ENCODE data around the gene LRRC37A.
"Not testable (repeated sequence)": the region's sequence is repeated elsewhere in the genome, so short reads cannot be mapped to it uniquely, and the experiment has no call there.

LRRC37A gene

GRCh38 chr17:46266656-46267544 is 28.0 kb upstream of the LRRC37A start:
- H3K27ac ChIP-seq (ENCODE audit: low read depth, low read length), result peak overlapping the region; percentile 56
- H3K27me3 ChIP-seq (ENCODE audit: control insufficient read depth, insufficient read depth, low read length), result peaks cover 55% of the 10 kb centered on the region
- no peaks in the 10 kb centered on the region for H3K9me3 ChIP-seq (ENCODE audit: control insufficient read depth, insufficient read depth, low read length)
- H3K4me3 ChIP-seq (ENCODE audit: low read depth, low read length), result peak overlapping the region; percentile 74
- H3K9ac ChIP-seq (ENCODE audit: low read depth, low read length), result peak overlapping the region; percentile 42
- no peaks in the 10 kb centered on the region for H3K36me3 ChIP-seq (ENCODE audit: control insufficient read depth, insufficient read depth, low read length)
- peaks cover 11% of the 10 kb centered on the region for H3K4me1 ChIP-seq (ENCODE audit: control insufficient read depth, insufficient read depth, low read length)

DNA sequence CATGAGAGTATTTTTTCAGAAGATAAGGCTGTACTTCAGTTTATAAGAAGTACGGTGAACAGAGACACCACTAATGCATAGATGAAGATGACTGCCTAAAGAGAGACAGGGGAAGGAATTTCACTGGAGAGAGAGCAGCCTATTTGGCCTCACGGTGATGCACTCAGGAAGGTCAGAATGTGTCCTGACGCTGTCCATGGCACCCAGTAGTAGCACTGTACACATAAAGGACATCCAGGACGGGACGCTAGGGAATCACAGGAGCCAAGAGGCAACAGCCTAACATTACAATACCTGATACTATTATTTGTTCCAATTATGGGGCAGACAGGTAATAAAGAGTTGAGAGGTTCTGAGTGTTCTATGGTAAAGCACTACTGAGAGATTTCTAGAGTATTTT is 24.9 kb upstream of the LRRC37A start:
- Histone ChIP-seq H3K9ac (ENCODE audit: low read depth, low read length) (no peak overlapping the region), H3K9me3 (ENCODE audit: control insufficient read depth, insufficient read depth, low read length) (no peaks in the 10 kb centered on the region), H3K27ac (ENCODE audit: low read depth, low read length) (no peak overlapping the region), H3K4me1 (ENCODE audit: control insufficient read depth, insufficient read depth, low read length) (peaks cover 11% of the 10 kb centered on the region), H3K27me3 (ENCODE audit: control insufficient read depth, insufficient read depth, low read length) (peaks cover 39% of the 10 kb centered on the region), H3K36me3 (ENCODE audit: control insufficient read depth, insufficient read depth, low read length) (no peaks in the 10 kb centered on the region), H3K4me3 (ENCODE audit: low read depth, low read length) (no peak overlapping the region)

- Histone ChIP-seq H3K27me3 (ENCODE audit: control insufficient read depth, insufficient read depth, low read length) (peaks cover 4% of the 10 kb centered on the region), H3K4me3 (ENCODE audit: low read depth, low read length) (no peak overlapping the region), H3K4me1 (ENCODE audit: control insufficient read depth, insufficient read depth, low read length) (no peaks in the 10 kb centered on the region), H3K9me3 (ENCODE audit: control insufficient read depth, insufficient read depth, low read length) (no peaks in the 10 kb centered on the region), H3K27ac (ENCODE audit: low read depth, low read length) (no peak overlapping the region), H3K9ac (ENCODE audit: low read depth, low read length) (no peak overlapping the region), H3K36me3 (ENCODE audit: control insufficient read depth, insufficient read depth, low read length) (no peaks in the 10 kb centered on the region)
Measured at GRCh38 chr17:46273541-46274236, 21.2 kb upstream of the LRRC37A start.

DNA sequence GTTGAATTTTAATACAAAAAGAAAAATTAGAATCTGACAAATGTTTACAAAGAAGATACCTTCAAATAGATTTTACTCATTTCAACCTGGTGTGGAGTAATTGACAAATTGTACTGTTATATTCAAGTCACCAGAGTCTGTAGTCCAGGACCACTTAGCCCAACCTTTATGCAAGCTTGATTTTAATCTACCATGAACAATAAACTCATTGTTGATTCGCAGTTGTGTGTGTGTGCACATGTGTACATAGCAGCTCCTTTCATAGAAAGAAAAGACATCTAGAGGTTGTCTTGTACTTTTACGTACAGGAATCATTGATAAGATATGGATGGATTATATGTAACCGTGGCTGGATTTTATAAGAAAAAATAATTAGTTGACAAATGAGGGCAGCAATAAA is 20.7 kb upstream of the LRRC37A start:
- no peaks in the 10 kb centered on the region for H3K9me3 ChIP-seq (ENCODE audit: control insufficient read depth, insufficient read depth, low read length)
- H3K9ac ChIP-seq (ENCODE audit: low read depth, low read length), result no peak overlapping the region
- no peak overlapping the region for H3K27ac ChIP-seq (ENCODE audit: low read depth, low read length)
- H3K36me3 ChIP-seq (ENCODE audit: control insufficient read depth, insufficient read depth, low read length), result no peaks in the 10 kb centered on the region
- H3K4me3 ChIP-seq (ENCODE audit: low read depth, low read length), result no peak overlapping the region
- no peaks in the 10 kb centered on the region for H3K4me1 ChIP-seq (ENCODE audit: control insufficient read depth, insufficient read depth, low read length)
- no peaks in the 10 kb centered on the region for H3K27me3 ChIP-seq (ENCODE audit: control insufficient read depth, insufficient read depth, low read length)

DNA sequence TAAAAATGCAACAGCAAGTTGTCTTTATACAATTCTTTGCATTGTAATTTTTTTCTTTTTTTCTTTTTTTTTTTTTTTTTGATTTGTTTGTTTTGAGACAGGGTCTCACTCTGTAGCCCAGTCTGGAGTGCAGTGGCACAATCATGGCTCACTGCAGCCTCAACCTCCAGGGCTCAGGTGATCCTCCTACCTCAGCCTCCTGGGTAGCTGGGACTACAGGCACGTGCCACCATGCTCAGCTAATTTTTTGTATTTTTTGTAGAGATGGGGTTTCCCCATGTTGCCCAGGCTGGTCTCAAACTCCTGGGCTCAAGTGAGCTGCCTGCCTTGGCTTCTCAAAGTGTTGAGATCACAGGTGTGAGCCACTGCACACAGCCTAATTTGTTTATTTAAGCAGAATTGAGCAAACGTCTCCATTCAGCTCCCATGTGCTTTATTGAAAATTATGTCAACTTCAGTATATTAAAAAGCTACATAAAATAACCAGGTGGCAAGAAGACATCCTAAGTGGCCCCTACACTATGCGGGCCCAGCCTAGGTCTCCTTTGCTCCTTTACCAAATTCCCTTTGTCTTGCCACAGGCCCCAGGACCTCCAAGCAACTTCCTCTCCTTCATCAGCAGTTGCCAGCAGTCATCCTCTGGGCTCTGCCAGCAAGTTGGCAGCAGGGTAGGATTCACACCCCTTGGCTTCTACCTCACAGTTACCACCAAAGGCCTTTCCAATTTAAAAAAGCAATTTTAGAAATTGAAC is 18.0 kb upstream of the LRRC37A start:
- H3K36me3 ChIP-seq (ENCODE audit: control insufficient read depth, insufficient read depth, low read length); H3K4me1 ChIP-seq (ENCODE audit: control insufficient read depth, insufficient read depth, low read length); H3K9me3 ChIP-seq (ENCODE audit: control insufficient read depth, insufficient read depth, low read length); H3K27ac ChIP-seq (ENCODE audit: low read depth, low read length); H3K27me3 ChIP-seq (ENCODE audit: control insufficient read depth, insufficient read depth, low read length); H3K9ac ChIP-seq (ENCODE audit: low read depth, low read length); H3K4me3 ChIP-seq (ENCODE audit: low read depth, low read length): not testable (repeated sequence)

- H3K9me3 ChIP-seq (ENCODE audit: control insufficient read depth, insufficient read depth, low read length); H3K27me3 ChIP-seq (ENCODE audit: control insufficient read depth, insufficient read depth, low read length); H3K27ac ChIP-seq (ENCODE audit: low read depth, low read length); H3K4me1 ChIP-seq (ENCODE audit: control insufficient read depth, insufficient read depth, low read length); H3K36me3 ChIP-seq (ENCODE audit: control insufficient read depth, insufficient read depth, low read length); H3K4me3 ChIP-seq (ENCODE audit: low read depth, low read length); H3K9ac ChIP-seq (ENCODE audit: low read depth, low read length): not testable (repeated sequence)
Measured at GRCh38 chr17:46281336-46281735, 13.6 kb upstream of the LRRC37A start.

DNA sequence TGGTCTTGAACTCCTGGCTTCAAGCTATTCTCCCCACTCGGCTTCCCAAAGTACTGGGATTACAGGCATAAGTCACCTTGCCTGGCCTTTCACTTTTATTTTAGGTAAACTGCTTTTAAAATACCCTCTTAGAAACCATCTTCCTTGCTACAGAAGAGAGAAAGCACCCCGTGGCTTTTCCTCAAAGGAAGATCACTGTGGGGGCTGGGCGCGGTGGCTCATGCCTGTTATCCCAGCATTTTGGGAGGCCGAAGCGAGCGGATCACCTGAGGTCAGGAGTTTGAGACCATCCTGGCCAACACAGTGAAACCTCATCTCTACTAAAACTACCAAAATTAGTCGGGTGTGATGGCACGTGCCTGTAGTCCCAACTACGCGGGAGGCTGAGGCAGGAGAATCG is 12.3 kb upstream of the LRRC37A start:
- H3K4me1 ChIP-seq (ENCODE audit: control insufficient read depth, insufficient read depth, low read length); H3K27ac ChIP-seq (ENCODE audit: low read depth, low read length); H3K27me3 ChIP-seq (ENCODE audit: control insufficient read depth, insufficient read depth, low read length); H3K9me3 ChIP-seq (ENCODE audit: control insufficient read depth, insufficient read depth, low read length); H3K4me3 ChIP-seq (ENCODE audit: low read depth, low read length); H3K9ac ChIP-seq (ENCODE audit: low read depth, low read length); H3K36me3 ChIP-seq (ENCODE audit: control insufficient read depth, insufficient read depth, low read length): not testable (repeated sequence)

DNA sequence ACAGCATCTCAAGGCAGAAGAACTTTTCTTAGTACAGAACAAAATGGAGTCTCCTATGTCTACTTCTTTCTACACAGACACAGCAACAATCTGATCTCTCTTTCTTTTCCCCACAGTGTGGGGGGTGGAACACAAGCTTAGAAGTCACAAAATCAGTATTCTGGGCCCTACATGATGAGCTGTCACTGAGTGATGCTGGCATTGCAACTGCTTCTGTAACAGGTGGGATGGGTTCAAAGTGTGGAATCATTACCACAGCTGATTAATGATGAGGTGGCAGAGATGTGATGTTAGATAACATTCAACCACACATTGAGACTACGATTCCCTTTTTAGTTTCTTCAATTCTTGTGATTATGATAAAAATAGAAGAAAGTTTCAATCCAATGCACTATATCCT is 10.5 kb upstream of the LRRC37A start:
- not testable (repeated sequence) for H3K27ac ChIP-seq (ENCODE audit: low read depth, low read length); H3K9me3 ChIP-seq (ENCODE audit: control insufficient read depth, insufficient read depth, low read length); H3K4me3 ChIP-seq (ENCODE audit: low read depth, low read length); H3K36me3 ChIP-seq (ENCODE audit: control insufficient read depth, insufficient read depth, low read length); H3K27me3 ChIP-seq (ENCODE audit: control insufficient read depth, insufficient read depth, low read length); H3K9ac ChIP-seq (ENCODE audit: low read depth, low read length); H3K4me1 ChIP-seq (ENCODE audit: control insufficient read depth, insufficient read depth, low read length)

DNA sequence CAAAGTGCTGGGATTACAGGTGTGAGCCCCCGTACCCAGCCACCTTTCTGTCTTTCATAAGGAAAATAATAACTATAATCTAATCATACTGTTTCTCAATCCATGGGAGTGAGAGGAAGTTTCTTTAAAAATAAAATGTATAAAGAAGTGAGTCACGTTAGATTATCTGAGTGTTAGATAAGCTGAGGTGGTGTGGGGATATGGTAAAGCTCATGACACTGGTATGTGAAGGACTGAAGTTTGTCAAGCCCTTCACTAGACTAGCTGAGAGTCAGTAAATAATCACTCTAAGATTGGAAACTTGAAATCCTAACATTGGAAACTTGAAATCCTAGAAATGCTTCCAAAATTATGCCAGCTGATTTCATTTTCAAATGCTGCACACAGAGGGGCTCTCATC is 9.4 kb upstream of the LRRC37A start:
- H3K9ac ChIP-seq (ENCODE audit: low read depth, low read length); H3K9me3 ChIP-seq (ENCODE audit: control insufficient read depth, insufficient read depth, low read length); H3K4me3 ChIP-seq (ENCODE audit: low read depth, low read length); H3K36me3 ChIP-seq (ENCODE audit: control insufficient read depth, insufficient read depth, low read length); H3K4me1 ChIP-seq (ENCODE audit: control insufficient read depth, insufficient read depth, low read length); H3K27me3 ChIP-seq (ENCODE audit: control insufficient read depth, insufficient read depth, low read length); H3K27ac ChIP-seq (ENCODE audit: low read depth, low read length): not testable (repeated sequence)

DNA sequence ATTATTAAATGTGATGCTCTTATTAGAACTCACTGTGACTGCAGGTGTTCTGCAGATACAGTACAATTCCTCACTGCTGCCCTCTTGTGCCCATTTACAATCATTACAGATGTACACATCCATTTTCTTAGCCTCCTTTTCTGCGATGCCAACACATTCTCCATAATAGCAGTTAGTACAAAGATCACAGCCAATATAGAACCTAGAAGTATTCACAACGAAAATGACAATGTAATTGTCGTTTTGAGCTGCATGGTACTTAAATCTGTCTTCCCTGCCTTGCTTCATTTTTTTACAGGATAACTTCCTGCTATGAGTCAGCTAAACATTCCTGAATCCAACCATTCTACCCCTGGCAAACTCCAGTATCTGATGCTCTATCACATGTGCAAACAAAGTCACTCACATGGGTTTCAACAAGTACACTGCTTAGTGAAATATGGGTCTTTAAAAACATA is 8.1 kb upstream of the LRRC37A start:
- H3K4me1 ChIP-seq (ENCODE audit: control insufficient read depth, insufficient read depth, low read length); H3K9me3 ChIP-seq (ENCODE audit: control insufficient read depth, insufficient read depth, low read length); H3K9ac ChIP-seq (ENCODE audit: low read depth, low read length); H3K27me3 ChIP-seq (ENCODE audit: control insufficient read depth, insufficient read depth, low read length); H3K27ac ChIP-seq (ENCODE audit: low read depth, low read length); H3K4me3 ChIP-seq (ENCODE audit: low read depth, low read length); H3K36me3 ChIP-seq (ENCODE audit: control insufficient read depth, insufficient read depth, low read length): not testable (repeated sequence)

DNA sequence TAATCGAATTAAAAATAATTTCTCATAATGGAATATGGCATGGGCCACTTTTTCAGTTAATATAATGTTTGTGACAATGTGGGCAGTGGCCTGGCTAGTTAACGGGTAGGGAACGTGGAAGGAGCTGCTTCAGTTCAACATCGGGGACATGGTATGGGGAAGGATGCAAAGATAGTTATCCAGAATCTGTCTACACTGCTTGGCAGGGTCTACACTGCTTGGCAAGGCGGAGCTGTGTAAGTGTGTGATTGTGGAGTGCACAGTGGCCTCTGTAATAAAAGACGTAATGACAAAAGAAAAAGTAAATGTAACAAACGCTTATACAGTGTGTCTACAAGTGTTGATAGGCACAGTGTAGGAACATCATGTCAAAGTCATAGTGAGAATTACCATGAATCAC is 7.3 kb upstream of the LRRC37A start:
- H3K36me3 ChIP-seq (ENCODE audit: control insufficient read depth, insufficient read depth, low read length); H3K27ac ChIP-seq (ENCODE audit: low read depth, low read length); H3K4me1 ChIP-seq (ENCODE audit: control insufficient read depth, insufficient read depth, low read length); H3K27me3 ChIP-seq (ENCODE audit: control insufficient read depth, insufficient read depth, low read length); H3K4me3 ChIP-seq (ENCODE audit: low read depth, low read length); H3K9me3 ChIP-seq (ENCODE audit: control insufficient read depth, insufficient read depth, low read length); H3K9ac ChIP-seq (ENCODE audit: low read depth, low read length): not testable (repeated sequence)
